ENCODE data around the gene RALGDS. TPM values are rescaled to one million over a fixed set of nuclear protein-coding genes. Genes with fewer than 3 reads are reported as not detected.

RALGDS gene
- total RNA-seq, 6 experiments from 2014 or later, result 12.1 to 15.8 (median 14.8) TPM

GRCh38 chr9:133121915-133122550, 993 bp upstream of the RALGDS start:
- Mint-ChIP-seq H3K4me3 (no peak overlapping the region), H3K27me3 (ENCODE audit: insufficient read depth) (peaks cover 3% of the 10 kb centered on the region), H3K4me1 (ENCODE audit: low read depth) (peaks cover 58% of the 10 kb centered on the region), H3K27ac (peak overlapping the region; percentile 17; the same call in 1 of the 2 replicates), H3K9me3 (no peaks in the 10 kb centered on the region), H3K36me3 (ENCODE audit: low read depth) (no peaks in the 10 kb centered on the region)
- TF ChIP-seq CTCF (IDR thresholded peaks at IDR 0.05), result no peak
- no peak for DNase-seq

GRCh38 chr9:133120501-133121197, 391 bp downstream of the RALGDS start:
- TF ChIP-seq CTCF (IDR thresholded peaks at IDR 0.05), result no peak
- peak overlapping the region; percentile 84 for H3K4me3 Mint-ChIP-seq
- no peaks in the 10 kb centered on the region for H3K36me3 Mint-ChIP-seq (ENCODE audit: low read depth)
- H3K9me3 Mint-ChIP-seq, result no peaks in the 10 kb centered on the region
- peaks cover 44% of the 10 kb centered on the region for H3K4me1 Mint-ChIP-seq (ENCODE audit: low read depth)
- no peaks in the 10 kb centered on the region; the same call in 1 of the 2 replicates for H3K27me3 Mint-ChIP-seq (ENCODE audit: insufficient read depth)
- H3K27ac Mint-ChIP-seq, result no peak overlapping the region
- no peak for DNase-seq

- TF ChIP-seq CTCF (IDR thresholded peaks at IDR 0.05), result no peak
- H3K4me1 Mint-ChIP-seq (ENCODE audit: low read depth), result peaks cover 46% of the 10 kb centered on the region
Observed at GRCh38 chr9:133119846-133120500, 1.1 kb downstream of the RALGDS start.

GRCh38 chr9:133119103-133119845, 1.8 kb downstream of the RALGDS start:
- Mint-ChIP-seq H3K36me3 (ENCODE audit: low read depth) (no peaks in the 10 kb centered on the region), H3K4me1 (ENCODE audit: low read depth) (peaks cover 52% of the 10 kb centered on the region), H3K9me3 (no peaks in the 10 kb centered on the region), H3K27me3 (ENCODE audit: insufficient read depth) (no peaks in the 10 kb centered on the region; the same call in 1 of the 2 replicates), H3K4me3 (peak overlapping the region; percentile 84), H3K27ac (peak overlapping the region; percentile 43)
- TF ChIP-seq CTCF (IDR thresholded peaks at IDR 0.05), result no peak
- DNase-seq, result no peak

More at GRCh38 chr9:133119846-133120500, 1.1 kb downstream of the RALGDS start:
- Mint-ChIP-seq H3K4me3 (peak overlapping the region; percentile 84), H3K27ac (peak overlapping the region; percentile 43), H3K9me3 (no peaks in the 10 kb centered on the region), H3K27me3 (ENCODE audit: insufficient read depth) (no peaks in the 10 kb centered on the region; the same call in 1 of the 2 replicates), H3K36me3 (ENCODE audit: low read depth) (no peaks in the 10 kb centered on the region)
- DNase-seq, result no peak

- no peaks in the 10 kb centered on the region; the same call in 1 of the 2 replicates for H3K27me3 Mint-ChIP-seq (ENCODE audit: insufficient read depth)
- H3K4me1 Mint-ChIP-seq (ENCODE audit: low read depth), result peaks cover 52% of the 10 kb centered on the region
- peak overlapping the region; percentile 84 for H3K4me3 Mint-ChIP-seq
- H3K36me3 Mint-ChIP-seq (ENCODE audit: low read depth), result no peaks in the 10 kb centered on the region
- TF ChIP-seq CTCF (IDR thresholded peaks at IDR 0.05), result no peak
- H3K9me3 Mint-ChIP-seq, result no peaks in the 10 kb centered on the region
- H3K27ac Mint-ChIP-seq, result no peak overlapping the region
- DNase-seq, result no peak
Observed at GRCh38 chr9:133118568-133118967, 2.5 kb downstream of the RALGDS start.
